B cell (primary cell): ENCODE measurements around the gene KIF4A.

Source experiments
- EZH2 ChIP-seq: IDR thresholded peaks from 2 replicates; pipeline ENCODE4 v1.6.1; 2012; ENCODE audit warnings: borderline replicate concordance, low read depth, mild to moderate bottlenecking, moderate library complexity, low read length; ENCODE audit not compliant: insufficient read depth, poor library complexity, severe bottlenecking
- TF ChIP-seq, protein P1 (sequence below): fragments of 200-600 bp; IDR thresholded peaks from one replicate; pipeline ENCODE4 v1.8.0; 2022; ENCODE audit warnings: antibody characterized with exemption, mild to moderate bottlenecking

DNA sequence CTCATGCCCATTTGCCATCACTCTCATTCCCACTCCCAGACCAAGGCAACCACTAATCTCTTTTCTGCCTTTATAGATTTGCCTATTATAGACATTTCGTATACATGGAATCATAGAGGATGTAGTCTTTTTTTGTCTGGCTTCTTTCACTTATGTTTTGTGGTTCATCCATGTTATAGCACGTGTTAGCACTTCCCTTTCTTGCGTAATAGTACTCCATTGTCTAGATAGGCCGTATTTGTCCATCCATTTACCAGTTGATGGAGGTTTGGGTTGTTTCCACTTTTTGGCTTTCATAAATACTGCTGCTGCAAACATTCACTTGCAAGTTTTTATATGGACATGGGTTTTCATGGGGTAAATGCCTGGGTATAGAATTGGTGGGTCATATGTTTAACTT, 48.4 kb downstream of the KIF4A start:
- TF ChIP-seq, protein P1, sequence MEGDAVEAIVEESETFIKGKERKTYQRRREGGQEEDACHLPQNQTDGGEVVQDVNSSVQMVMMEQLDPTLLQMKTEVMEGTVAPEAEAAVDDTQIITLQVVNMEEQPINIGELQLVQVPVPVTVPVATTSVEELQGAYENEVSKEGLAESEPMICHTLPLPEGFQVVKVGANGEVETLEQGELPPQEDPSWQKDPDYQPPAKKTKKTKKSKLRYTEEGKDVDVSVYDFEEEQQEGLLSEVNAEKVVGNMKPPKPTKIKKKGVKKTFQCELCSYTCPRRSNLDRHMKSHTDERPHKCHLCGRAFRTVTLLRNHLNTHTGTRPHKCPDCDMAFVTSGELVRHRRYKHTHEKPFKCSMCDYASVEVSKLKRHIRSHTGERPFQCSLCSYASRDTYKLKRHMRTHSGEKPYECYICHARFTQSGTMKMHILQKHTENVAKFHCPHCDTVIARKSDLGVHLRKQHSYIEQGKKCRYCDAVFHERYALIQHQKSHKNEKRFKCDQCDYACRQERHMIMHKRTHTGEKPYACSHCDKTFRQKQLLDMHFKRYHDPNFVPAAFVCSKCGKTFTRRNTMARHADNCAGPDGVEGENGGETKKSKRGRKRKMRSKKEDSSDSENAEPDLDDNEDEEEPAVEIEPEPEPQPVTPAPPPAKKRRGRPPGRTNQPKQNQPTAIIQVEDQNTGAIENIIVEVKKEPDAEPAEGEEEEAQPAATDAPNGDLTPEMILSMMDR: no peak
- TF ChIP-seq EZH2: no peak
